T-cell (primary cell): ENCODE measurements around the gene USP5. TPM values are rescaled to one million over a fixed set of nuclear protein-coding genes. Genes with fewer than 3 reads are reported as not detected.
A peak's percentile ranks its signal among the peaks of the same experiment; 100 is the strongest.

Experiments used
- ATAC-seq, 4 experiments: fragments of 200-7000 bp in 3 of 4; fragments of 150-1000 bp in 1 of 4; cut with Tn5 transposase; replicated peaks in 1 of 4; 1 replicate in 3 of 4; 2 replicates in 1 of 4; pipeline ENCODE4 v1.10.0; 2021; ENCODE audit warnings: moderate library complexity in 3 of 4, mild to moderate bottlenecking in 2 of 4, moderate number of reproducible peaks in 1 of 4
- CTCF ChIA-PET, 2 donors: fragments of 300-600 bp; sonication (Branson Sonifier 250); formaldehyde crosslinking; loops; one replicate each; lab custom pipeline; 2022; ENCODE audit warnings: antibody characterized with exemption in 2 of 2; lab: Charles Lee
- POLR2A ChIA-PET, 2 donors: fragments of 300-600 bp; sonication (Branson Sonifier 250); formaldehyde crosslinking; loops; one replicate each; lab custom pipeline; 2022; ENCODE audit warnings: antibody characterized with exemption in 2 of 2; lab: Charles Lee
- DNase-seq, 35 experiments: peaks; one replicate each; pipeline versions ENCODE4 v3.0.0 to v3.0.0-alpha.2; 2013 to 2023
- H3K27ac ChIP-seq: one replicate; pipeline ENCODE4 v1.5.1; 2013; ENCODE audit warnings: low read length
- H3K27me3 ChIP-seq, 2 experiments: replicated peaks in 1 of 2; 1 replicate in 1 of 2; 2 replicates in 1 of 2; pipeline versions ENCODE4 v1.6.1 to v1.7.0; 2013; ENCODE audit warnings: low read length in 1 of 2, mixed read lengths in 1 of 2; ENCODE audit not compliant: control insufficient read depth in 2 of 2, insufficient read depth in 2 of 2; ENCODE audit errors: extremely low read depth in 1 of 2
- H3K36me3 ChIP-seq, 2 donors: 1 replicate in 1 of 2; 2 replicates in 1 of 2; pipeline versions ENCODE4 v1.6.1 to v1.7.0; 2013; ENCODE audit warnings: low read length in 1 of 2; ENCODE audit not compliant: control insufficient read depth in 2 of 2, insufficient read depth in 1 of 2; ENCODE audit errors: extremely low read depth in 1 of 2
- H3K4me1 ChIP-seq, 2 experiments: 1 replicate in 1 of 2; 2 replicates in 1 of 2; pipeline versions ENCODE4 v1.6.1 to v1.7.0; 2013; ENCODE audit warnings: low read length in 2 of 2, mixed read lengths in 1 of 2; ENCODE audit not compliant: insufficient read depth in 2 of 2, control insufficient read depth in 1 of 2; ENCODE audit errors: extremely low read depth in 1 of 2
- H3K4me3 ChIP-seq, 2 donors: 1 replicate in 1 of 2; 2 replicates in 1 of 2; pipeline versions ENCODE4 v1.5.1 to v1.7.0; 2013; ENCODE audit warnings: mild to moderate bottlenecking in 2 of 2, low read length in 1 of 2, moderate library complexity in 1 of 2; ENCODE audit not compliant: control insufficient read depth in 1 of 2; ENCODE audit errors: extremely low read depth in 1 of 2
- H3K9me3 ChIP-seq: 2 replicates; pipeline ENCODE4 v1.7.0; 2013
- H3K27ac Mint-ChIP-seq, 2 donors: one replicate each; pipeline ENCODE4 v1.8.0; 2020 to 2021; ENCODE audit warnings: mild to moderate bottlenecking in 2 of 2, mixed read lengths in 2 of 2
- H3K27me3 Mint-ChIP-seq, 2 donors: one replicate each; pipeline ENCODE4 v1.8.0; 2021 to 2022; ENCODE audit warnings: mixed read lengths in 2 of 2
- H3K36me3 Mint-ChIP-seq: one replicate; pipeline ENCODE4 v1.8.0; 2021; ENCODE audit warnings: mixed read lengths
- H3K4me1 Mint-ChIP-seq, 3 donors: one replicate each; pipeline ENCODE4 v1.8.0; 2020 to 2022; ENCODE audit warnings: mixed read lengths in 3 of 3, mild to moderate bottlenecking in 1 of 3
- H3K4me3 Mint-ChIP-seq, 3 donors: one replicate each; pipeline ENCODE4 v1.8.0; 2020 to 2022; ENCODE audit warnings: mild to moderate bottlenecking in 3 of 3, mixed read lengths in 3 of 3, moderate library complexity in 3 of 3
- H3K9me3 Mint-ChIP-seq, 3 donors: one replicate each; pipeline ENCODE4 v1.8.0; 2020 to 2022; ENCODE audit warnings: mixed read lengths in 3 of 3
- WGBS: methylation state at CpG from one replicate; pipeline ENCODE4 v1.1.5; 2013; ENCODE audit warnings: missing lambda C conversion rate; ENCODE audit not compliant: insufficient coverage; 5-methylcytosine and 5-hydroxymethylcytosine counted together
- total RNA-seq, 35 experiments: library from RNA in 6 of 35; stranded (reverse) in 6 of 35; fragments of 120-200 nt in 1 of 35; gene quantifications; one replicate each; pipeline versions ENCODE4 v1.2.1 to v1.2.4 and lab custom pipeline; 2013 to 2026

The USP5 gene
- total RNA-seq, 5 donors from 2014 or later (not counting 1 experiment from before 2014, with no cell fraction given) = 64.2 to 95.8 (median 85.8) TPM

DNA sequence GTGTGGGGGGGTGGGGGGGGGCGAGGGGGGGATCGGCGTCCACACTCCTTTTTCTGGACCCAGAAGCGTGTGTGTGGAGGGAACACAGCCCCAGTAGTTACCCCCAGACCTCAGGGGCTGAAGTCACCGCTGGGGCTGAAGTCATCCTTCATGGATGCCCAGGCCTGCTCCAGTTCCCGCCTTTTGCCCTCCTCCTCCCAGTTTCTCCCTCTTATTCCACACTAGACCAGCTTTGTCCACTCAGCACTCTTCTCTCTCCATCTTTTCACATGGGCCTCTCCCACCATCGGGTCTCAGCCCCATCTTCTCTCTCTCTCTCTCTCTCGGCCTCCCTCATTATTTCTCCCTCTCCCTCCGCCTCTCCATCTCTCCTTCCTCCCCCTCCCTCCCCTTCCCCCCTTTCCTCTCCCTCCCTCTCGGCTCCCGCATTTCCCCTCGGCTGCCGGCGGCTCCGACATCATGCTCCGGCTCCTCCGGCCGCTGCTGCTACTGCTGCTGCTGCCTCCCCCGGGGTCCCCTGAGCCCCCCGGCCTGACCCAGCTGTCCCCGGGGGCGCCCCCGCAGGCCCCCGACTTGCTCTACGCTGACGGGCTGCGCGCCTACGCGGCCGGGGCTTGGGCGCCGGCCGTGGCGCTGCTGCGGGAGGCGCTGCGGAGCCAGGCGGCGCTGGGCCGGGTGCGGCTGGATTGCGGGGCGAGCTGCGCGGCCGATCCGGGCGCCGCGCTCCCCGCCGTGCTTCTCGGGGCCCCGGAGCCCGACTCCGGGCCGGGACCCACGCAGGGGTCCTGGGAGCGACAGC is 23.8 kb upstream of the USP5 start, which contains the start of gene P3H3:
Gene P3H3, plus strand, starts transcription at position 426 of the 799 bp plus-strand sequence. Its CDS starts 34 bp downstream, at position 460.
- Mint-ChIP-seq H3K4me3 (peak within 1 kb of the TSS; percentile 85 to 93 (median 86)), H3K27me3 (peaks cover 12 to 60% of the 10 kb centered on the region in 2 donors), H3K9me3 (no peaks in the 10 kb centered on the region), H3K27ac (peak within 1 kb of the TSS; percentile 79 to 86), H3K4me1 (peaks cover 17 to 30% (median 22%) of the 10 kb centered on the region in 3 donors), H3K36me3 (no peaks in the 10 kb centered on the region)
- Histone ChIP-seq H3K9me3 (no peaks in the 10 kb centered on the region), H3K27me3 (peaks cover 0 to 80% of the 10 kb centered on the region in 2 experiments), H3K27ac (peak within 1 kb of the TSS; percentile 49), H3K36me3 (no peaks in the 10 kb centered on the region), H3K4me3 (peak within 1 kb of the TSS; percentile 75 to 81), H3K4me1 (peaks cover 0 to 31% of the 10 kb centered on the region in 2 experiments)
- WGBS = 2% methylated on average over 54 of the region's 60 CpGs
- ATAC-seq (peak; percentile 58 to 64 (median 62)), DNase-seq (peak in 3 of 35 experiments; percentile 15 to 59 (median 23))
- ChIA-PET CTCF (interaction anchor here (0.5 to 1.0 kb wide), 8 partner anchors 12 to 290 kb away, joined by 3 to 12 read pairs (median 3); partner anchors contain the start of gene USP5 (in 1 of the 2)), POLR2A (no interaction called here)

DNA sequence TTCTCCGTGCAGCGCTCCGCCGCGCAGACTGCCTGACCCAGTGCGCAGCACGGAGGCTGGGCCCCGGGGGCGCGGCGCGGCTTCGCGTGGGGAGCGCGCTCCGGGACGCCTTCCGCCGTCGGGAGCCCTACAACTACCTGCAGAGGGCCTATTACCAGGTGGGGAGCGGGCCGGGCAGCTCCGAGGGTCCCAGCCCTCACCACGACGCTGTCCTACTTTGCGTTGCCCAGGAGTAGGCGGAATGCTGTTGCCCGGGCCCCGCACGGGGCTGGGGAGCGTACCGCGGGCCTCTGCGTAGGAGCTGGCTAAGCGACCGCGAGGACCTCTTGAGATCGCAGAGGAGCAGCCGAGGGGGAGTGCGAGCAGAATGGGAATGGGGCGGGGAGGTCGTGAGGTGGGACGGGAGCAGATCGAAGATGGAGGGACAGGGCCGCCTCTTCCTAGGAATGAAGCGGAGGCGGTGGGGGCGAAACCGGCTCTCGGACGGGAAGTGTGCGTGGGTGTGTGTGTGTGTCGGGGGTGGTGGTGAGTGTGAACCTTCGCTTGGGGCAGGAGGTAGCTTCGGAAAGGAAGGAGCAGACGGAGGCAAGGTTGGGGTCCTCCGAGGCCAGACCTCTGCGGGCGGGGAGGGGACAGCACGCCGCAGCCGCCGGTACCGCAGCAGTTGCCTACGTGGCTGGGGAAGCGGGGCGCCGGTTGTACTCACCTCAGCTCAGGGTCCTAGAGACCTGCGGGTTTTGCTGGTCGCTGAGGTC is 23.0 kb upstream of the USP5 start:
- peak; percentile 73 to 75 (median 74) for ATAC-seq
- Histone ChIP-seq H3K27ac (peak overlapping the region; percentile 49), H3K27me3 (peaks cover 0 to 72% of the 10 kb centered on the region in 2 experiments), H3K4me3 (peak overlapping the region; percentile 75 to 81), H3K36me3 (no peaks in the 10 kb centered on the region), H3K4me1 (peaks cover 0 to 31% of the 10 kb centered on the region in 2 experiments), H3K9me3 (no peaks in the 10 kb centered on the region)
- ChIA-PET POLR2A (interaction anchor here (0.6 to 0.7 kb wide), 2 partner anchors 197 to 295 kb away, joined by 3 to 9 read pairs; partner anchors contain the start of gene GAPDH (in 1 of the 2)), CTCF (interaction anchor here (0.5 to 1.0 kb wide), 8 partner anchors 23 to 291 kb away, joined by 3 to 12 read pairs (median 3); partner anchors contain the start of genes USP5 (in 1 of the 2) and ZNF384 (in 1 of the 2))
- under 1% methylated on average over 64 of the region's 71 CpGs for WGBS
- H3K9me3 Mint-ChIP-seq = no peaks in the 10 kb centered on the region
- peaks cover 12 to 57% of the 10 kb centered on the region in 2 donors for H3K27me3 Mint-ChIP-seq
- peak overlapping the region; percentile 85 to 93 (median 86) for H3K4me3 Mint-ChIP-seq
- peak in 23 of 35 experiments; percentile 12 to 58 (median 33) for DNase-seq
- peak overlapping the region; percentile 79 to 86 for H3K27ac Mint-ChIP-seq
- peaks cover 17 to 30% (median 22%) of the 10 kb centered on the region in 3 donors for H3K4me1 Mint-ChIP-seq
- no peaks in the 10 kb centered on the region for H3K36me3 Mint-ChIP-seq

DNA sequence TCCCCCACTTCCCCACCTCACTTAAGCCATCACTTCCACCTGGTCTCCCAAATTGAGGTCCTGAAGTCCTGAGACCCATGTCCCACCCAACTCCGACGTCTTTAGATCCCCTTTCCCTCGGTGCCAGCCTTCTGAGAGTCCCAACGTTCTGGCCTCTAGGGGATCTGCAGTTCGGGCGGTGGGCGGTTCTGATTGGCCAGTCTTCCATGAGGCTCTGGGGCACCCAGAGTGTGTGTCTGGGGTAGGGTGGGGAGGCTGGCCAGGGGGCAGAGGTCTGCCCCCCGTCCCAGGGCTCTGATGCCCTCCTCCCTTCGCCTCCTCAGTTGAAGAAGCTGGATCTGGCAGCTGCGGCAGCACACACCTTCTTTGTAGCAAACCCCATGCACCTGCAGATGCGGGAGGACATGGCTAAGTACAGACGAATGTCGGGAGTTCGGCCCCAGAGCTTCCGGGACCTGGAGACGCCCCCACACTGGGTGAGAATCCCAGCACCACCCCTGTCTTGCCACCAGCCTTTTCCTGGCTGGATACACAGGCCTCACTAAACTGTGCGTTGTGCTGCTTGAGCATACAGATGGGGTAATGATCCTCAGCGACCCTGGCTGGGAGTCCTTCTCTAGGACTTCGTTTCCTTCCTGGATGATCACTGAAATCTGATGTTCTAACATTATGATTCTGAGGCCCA is 22.3 kb upstream of the USP5 start:
- DNase-seq (no peak), ATAC-seq (no peak)
- ChIA-PET CTCF (interaction anchor here (0.6 to 1.0 kb wide), 3 partner anchors 76 to 169 kb away, joined by 3 read pairs; partner anchors contain the start of gene ZNF384 (in 1 of the 2)), POLR2A (interaction anchor here in 1 of 2 donors (0.7 kb wide), 1 partner anchor 198 kb away, joined by 3 read pairs; no protein-coding TSS in a partner anchor)
- Histone ChIP-seq H3K27ac (no peak overlapping the region), H3K4me3 (peak overlapping the region; percentile 75 to 81), H3K9me3 (no peaks in the 10 kb centered on the region), H3K27me3 (peaks cover 0 to 65% of the 10 kb centered on the region in 2 experiments), H3K4me1 (peaks cover 0 to 31% of the 10 kb centered on the region in 2 experiments), H3K36me3 (no peaks in the 10 kb centered on the region)
- H3K9me3 Mint-ChIP-seq = no peaks in the 10 kb centered on the region
- H3K27ac Mint-ChIP-seq = peak overlapping the region in 1 of 2 donors; percentile 86
- peaks cover 12 to 54% of the 10 kb centered on the region in 2 donors for H3K27me3 Mint-ChIP-seq
- peaks cover 17 to 30% (median 22%) of the 10 kb centered on the region in 3 donors for H3K4me1 Mint-ChIP-seq
- no peaks in the 10 kb centered on the region for H3K36me3 Mint-ChIP-seq
- 73% methylated on average over 17 of the region's 19 CpGs for WGBS
- H3K4me3 Mint-ChIP-seq = peak overlapping the region; percentile 85 to 93 (median 86)

DNA sequence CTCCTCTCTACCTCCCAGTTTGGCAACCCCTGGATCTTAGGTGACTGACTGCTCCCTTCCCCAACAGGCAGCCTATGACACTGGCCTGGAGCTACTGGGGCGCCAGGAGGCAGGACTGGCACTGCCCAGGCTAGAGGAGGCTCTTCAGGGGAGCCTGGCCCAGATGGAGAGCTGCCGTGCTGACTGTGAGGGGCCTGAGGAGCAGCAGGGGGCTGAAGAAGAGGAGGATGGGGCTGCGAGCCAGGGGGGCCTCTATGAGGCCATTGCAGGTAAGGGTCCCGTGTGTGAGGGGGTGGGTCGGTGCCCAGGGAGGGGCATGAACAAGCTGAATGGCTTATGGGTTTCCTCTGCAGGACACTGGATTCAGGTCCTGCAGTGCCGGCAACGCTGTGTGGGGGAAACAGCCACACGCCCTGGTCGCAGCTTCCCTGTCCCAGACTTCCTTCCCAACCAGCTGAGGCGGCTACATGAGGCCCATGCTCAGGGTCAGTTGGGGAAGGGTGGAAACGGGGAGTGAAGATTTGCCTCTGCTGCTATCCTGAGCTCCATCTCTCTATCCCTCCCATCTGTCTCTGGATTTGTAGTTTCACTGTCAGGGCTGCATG is 21.6 kb upstream of the USP5 start:
- H3K36me3 ChIP-seq = no peaks in the 10 kb centered on the region
- no peaks in the 10 kb centered on the region for H3K9me3 ChIP-seq
- H3K4me1 Mint-ChIP-seq = peaks cover 16 to 28% (median 21%) of the 10 kb centered on the region in 3 donors
- CTCF ChIA-PET = interaction anchor here (0.6 to 0.9 kb wide), 4 partner anchors 9 to 347 kb away, joined by 3 to 5 read pairs (median 4); no protein-coding TSS in a partner anchor
- no peak overlapping the region for H3K27ac Mint-ChIP-seq
- 96% methylated on average over 3 of the region's 11 CpGs for WGBS
- POLR2A ChIA-PET = interaction anchor here in 1 of 2 donors (0.5 kb wide), 1 partner anchor 125 kb away, joined by 7 read pairs; no protein-coding TSS in a partner anchor
- peaks cover 0 to 29% of the 10 kb centered on the region in 2 experiments for H3K4me1 ChIP-seq
- DNase-seq = no peak
- H3K4me3 ChIP-seq = no peak overlapping the region
- no peaks in the 10 kb centered on the region for H3K36me3 Mint-ChIP-seq
- no peak for ATAC-seq
- no peak overlapping the region for H3K27ac ChIP-seq
- H3K27me3 ChIP-seq = peaks cover 0 to 58% of the 10 kb centered on the region in 2 experiments
- H3K27me3 Mint-ChIP-seq = peaks cover 8 to 47% of the 10 kb centered on the region in 2 donors
- H3K9me3 Mint-ChIP-seq = no peaks in the 10 kb centered on the region
- peak overlapping the region; percentile 85 to 93 (median 86) for H3K4me3 Mint-ChIP-seq

DNA sequence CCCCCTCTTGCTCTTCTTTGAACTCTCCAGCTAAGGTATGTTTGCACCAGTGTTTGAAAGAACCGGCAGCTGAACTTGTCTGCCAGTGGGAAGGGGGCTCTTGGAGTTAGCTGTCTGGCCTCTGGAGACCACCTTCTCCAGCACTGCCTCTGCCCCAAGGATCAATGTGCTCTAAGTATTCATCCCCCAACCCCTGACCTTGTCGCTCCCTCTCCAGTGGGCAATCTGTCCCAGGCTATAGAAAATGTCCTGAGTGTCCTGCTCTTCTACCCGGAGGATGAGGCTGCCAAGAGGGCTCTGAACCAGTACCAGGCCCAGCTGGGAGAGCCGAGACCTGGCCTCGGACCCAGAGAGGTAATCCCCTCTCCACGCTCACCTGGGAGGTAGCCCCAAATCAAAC is 21.0 kb upstream of the USP5 start:
- no peaks in the 10 kb centered on the region for H3K9me3 Mint-ChIP-seq
- H3K4me3 Mint-ChIP-seq = no peak overlapping the region
- no peaks in the 10 kb centered on the region for H3K36me3 ChIP-seq
- no peak overlapping the region for H3K4me3 ChIP-seq
- peak overlapping the region in 1 of 2 donors; percentile 48 for H3K27ac Mint-ChIP-seq
- H3K27me3 Mint-ChIP-seq = peaks cover 8 to 41% of the 10 kb centered on the region in 2 donors
- H3K9me3 ChIP-seq = no peaks in the 10 kb centered on the region
- no peak overlapping the region for H3K27ac ChIP-seq
- CTCF ChIA-PET = interaction anchor here (0.6 to 0.9 kb wide), 4 partner anchors 8 to 348 kb away, joined by 3 to 5 read pairs (median 4); no protein-coding TSS in a partner anchor
- POLR2A ChIA-PET = interaction anchor here in 1 of 2 donors (0.5 kb wide), 1 partner anchor 126 kb away, joined by 7 read pairs; no protein-coding TSS in a partner anchor
- peaks cover 0 to 52% of the 10 kb centered on the region in 2 experiments for H3K27me3 ChIP-seq
- ATAC-seq = no peak
- no peaks in the 10 kb centered on the region for H3K36me3 Mint-ChIP-seq
- DNase-seq = no peak
- peaks cover 16 to 28% (median 22%) of the 10 kb centered on the region in 3 donors for H3K4me1 Mint-ChIP-seq
- H3K4me1 ChIP-seq = peaks cover 0 to 30% of the 10 kb centered on the region in 2 experiments
- WGBS = 93% methylated on average over 5 of the region's 6 CpGs
